Ovary (tissue), 9 donors: ENCODE measurements around the gene SLC1A3. TPM values are rescaled to one million over a fixed set of nuclear protein-coding genes. Genes with fewer than 3 reads are reported as not detected.

Experiments used
- DNase-seq, 5 donors: peaks; one replicate each; pipeline ENCODE4 v3.0.0-alpha.2; 2019 to 2020
- H3K27ac ChIP-seq, 2 donors: fragments of 200-600 bp; one replicate each; pipeline versions ENCODE4 v1.5.1 to v1.8.0; 2019 to 2022
- H3K27me3 ChIP-seq: fragments of 200-600 bp; one replicate; pipeline ENCODE4 v1.8.0; 2022
- H3K36me3 ChIP-seq: fragments of 200-600 bp; sonication (generic); one replicate; pipeline ENCODE4 v1.5.1; 2019
- H3K4me1 ChIP-seq: one replicate; pipeline ENCODE4 v1.8.1; 2013; ENCODE audit warnings: mild to moderate bottlenecking, moderate library complexity; ENCODE audit not compliant: insufficient read depth
- H3K4me3 ChIP-seq: fragments of 200-600 bp; sonication (generic); one replicate; pipeline ENCODE4 v1.5.1; 2017
- H3K9me3 ChIP-seq, 2 donors: fragments of 200-600 bp in 1 of 2; sonication (generic) in 1 of 2; one replicate each; pipeline versions ENCODE4 v1.5.1 to v1.8.1; 2013 to 2019; ENCODE audit warnings: mild to moderate bottlenecking in 1 of 2, moderate library complexity in 1 of 2
- EP300 ChIP-seq: sonication (generic); formaldehyde crosslinking; IDR thresholded peaks from one replicate; pipeline ENCODE4 v1.6.1; 2017; ENCODE audit warnings: antibody characterized with exemption
- POLR2A ChIP-seq: fragments of 450-650 bp; IDR thresholded peaks from one replicate; pipeline ENCODE4 v1.6.1; 2017; ENCODE audit warnings: antibody characterized with exemption, mild to moderate bottlenecking, moderate library complexity
- WGBS, 3 donors: extraction: QIAGEN DNeasy Blood & Tissue Kit in 1 of 3; methylation state at CpG; one replicate each; pipeline versions ENCODE4 v1.1.5 to v1.1.7; 2013 to 2017; 5-methylcytosine and 5-hydroxymethylcytosine counted together
- intact Hi-C, 4 donors: fragments of 100-400 bp; cut with DNase I; formaldehyde crosslinking; loops; one replicate each; pipeline versions ENCODE4 v1.11.0 to v1.15.1; 2022 to 2023
- polyA plus RNA-seq, 2 donors: library from polyadenylated mRNA; stranded (reverse); fragments of 200-250 nt in 1 of 2; fragments of 350-450 nt in 1 of 2; fragmentation: Illumina TruSeq in 1 of 2; extraction: RNeasy Lipid Tissue Mini Kit (QIAGEN cat#74804) in 1 of 2; gene quantifications; one replicate each; pipeline ENCODE4 v1.2.3, GENCODE V29; 2013 to 2014
- total RNA-seq, 7 donors: library from RNA; depleted of rRNA in 2 of 7; stranded (reverse); fragments of >200 nt in 2 of 7; fragmentation: NEBNext Ultra II Directional in 3 of 7; extraction: Animal tissue kit (Norgen Biotek cat#: 25700) in 3 of 7; gene quantifications; one replicate each; pipeline versions ENCODE4 v1.1.0 to v1.2.4, GENCODE V29; 2016 to 2023
- TF ChIP-seq, protein P1 (sequence below), 3 donors: fragments of 450-650 bp in 2 of 3; fragments of 200-600 bp in 1 of 3; IDR thresholded peaks; one replicate each; pipeline versions ENCODE4 v1.5.1 to v1.8.0; 2016 to 2022; ENCODE audit warnings: antibody characterized with exemption in 3 of 3, mild to moderate bottlenecking in 1 of 3
- donor health status: DM: no; HTN: no; CAD: no; lungs with moderate emphysema.
- donor health status: DM: no; HTN: no; CAD: no.
- donor health status: Bipolar disorder and iron deficiency.
- donor health status: DM: yes; HTN: yes; CAD: no.
- donor health status: DM: no; HTN: no; CAD: no.
- donor health status: DM: yes; HTN: yes; CAD: no.

The SLC1A3 gene
- total and polyA plus RNA-seq, 9 donors, result 5.2 to 72.3 (median 36.7) TPM

DNA sequence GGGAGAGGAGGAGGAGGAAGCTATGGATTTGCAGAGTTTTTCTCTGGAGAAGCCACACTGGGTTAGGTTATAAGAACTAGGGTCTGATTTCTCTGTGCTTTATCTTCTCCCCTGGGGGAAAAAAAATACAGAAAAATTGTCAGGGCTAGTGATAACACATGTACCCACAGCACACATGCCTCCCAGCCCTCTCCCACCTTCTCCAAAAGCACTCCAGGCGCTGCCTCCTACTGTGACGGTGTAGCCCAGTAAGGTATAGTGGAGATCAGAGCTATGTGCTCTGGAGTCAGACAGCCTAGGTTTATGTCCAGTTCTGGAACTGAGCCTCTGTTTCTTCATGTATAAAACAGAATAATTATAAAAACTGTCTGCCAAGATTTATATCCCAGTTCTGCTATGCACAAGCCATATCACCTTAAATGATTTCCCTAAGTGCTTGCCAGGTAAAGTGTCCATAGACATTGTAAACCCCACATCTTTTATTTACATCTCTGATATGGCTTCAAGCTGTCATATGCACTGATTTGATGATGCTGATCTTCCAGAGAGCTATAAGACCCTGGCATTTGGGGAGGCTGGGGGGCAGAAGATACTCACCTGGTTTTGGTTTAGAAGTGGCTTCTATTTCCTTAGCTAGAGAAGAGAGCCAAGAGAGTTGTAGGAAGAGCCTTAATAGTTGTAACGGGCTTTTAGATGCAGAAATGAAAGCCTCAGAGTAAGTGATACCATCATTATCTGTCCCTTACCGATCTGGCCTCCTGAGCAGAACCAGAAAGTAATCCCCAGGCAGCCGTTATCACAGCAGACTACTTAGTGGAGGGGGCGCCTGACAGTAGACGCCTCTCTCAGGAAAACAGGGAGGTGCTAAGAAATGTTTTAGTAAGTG, 7.6 kb downstream of the SLC1A3 start:
- 46 to 48% (median 48%) methylated on average over 7 of the region's 7 CpGs for WGBS, 3 donors
- Histone ChIP-seq H3K9me3 (no peaks in the 10 kb centered on the region), H3K36me3 (no peaks in the 10 kb centered on the region), H3K4me1 (no peaks in the 10 kb centered on the region), H3K27ac (no peak overlapping the region), H3K4me3 (no peak overlapping the region), H3K27me3 (no peaks in the 10 kb centered on the region)
- no peak for DNase-seq
- intact Hi-C loops, result no loop called here
- no peak for TF ChIP-seq POLR2A
- TF ChIP-seq, protein P1, sequence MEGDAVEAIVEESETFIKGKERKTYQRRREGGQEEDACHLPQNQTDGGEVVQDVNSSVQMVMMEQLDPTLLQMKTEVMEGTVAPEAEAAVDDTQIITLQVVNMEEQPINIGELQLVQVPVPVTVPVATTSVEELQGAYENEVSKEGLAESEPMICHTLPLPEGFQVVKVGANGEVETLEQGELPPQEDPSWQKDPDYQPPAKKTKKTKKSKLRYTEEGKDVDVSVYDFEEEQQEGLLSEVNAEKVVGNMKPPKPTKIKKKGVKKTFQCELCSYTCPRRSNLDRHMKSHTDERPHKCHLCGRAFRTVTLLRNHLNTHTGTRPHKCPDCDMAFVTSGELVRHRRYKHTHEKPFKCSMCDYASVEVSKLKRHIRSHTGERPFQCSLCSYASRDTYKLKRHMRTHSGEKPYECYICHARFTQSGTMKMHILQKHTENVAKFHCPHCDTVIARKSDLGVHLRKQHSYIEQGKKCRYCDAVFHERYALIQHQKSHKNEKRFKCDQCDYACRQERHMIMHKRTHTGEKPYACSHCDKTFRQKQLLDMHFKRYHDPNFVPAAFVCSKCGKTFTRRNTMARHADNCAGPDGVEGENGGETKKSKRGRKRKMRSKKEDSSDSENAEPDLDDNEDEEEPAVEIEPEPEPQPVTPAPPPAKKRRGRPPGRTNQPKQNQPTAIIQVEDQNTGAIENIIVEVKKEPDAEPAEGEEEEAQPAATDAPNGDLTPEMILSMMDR (IDR thresholded peaks at IDR 0.05), result no peak
- no peak for TF ChIP-seq EP300

DNA sequence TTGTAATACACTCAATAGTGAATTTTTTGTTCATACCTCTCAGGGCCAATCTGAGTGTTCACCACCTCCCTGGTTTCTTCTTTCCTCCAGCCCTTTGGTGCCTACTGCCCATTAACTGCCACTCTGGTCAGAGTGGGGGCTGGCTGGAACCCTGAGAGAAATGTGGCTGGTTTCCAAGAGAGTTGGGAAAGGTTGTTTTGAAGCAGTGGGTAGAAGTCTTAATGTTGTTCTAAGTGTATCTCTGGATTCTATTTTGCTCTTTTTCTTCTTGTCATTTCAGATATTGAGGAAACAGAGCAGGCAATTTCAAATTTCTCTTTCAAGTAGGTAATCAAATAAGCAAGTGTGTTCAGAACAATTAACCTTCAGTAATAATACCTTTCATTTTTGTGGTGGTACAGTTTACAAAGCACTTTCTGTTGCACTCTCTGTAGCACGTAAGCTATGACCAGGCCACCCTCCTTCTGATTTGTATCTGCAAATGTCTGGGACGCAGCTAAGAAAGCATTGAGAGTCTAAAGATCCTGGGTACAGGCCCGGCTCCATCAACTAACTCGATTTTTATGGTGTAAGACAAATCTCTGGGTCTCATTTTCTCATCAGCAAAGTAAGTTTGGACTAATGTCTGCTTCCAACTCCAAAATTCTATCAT, 8.4 kb downstream of the SLC1A3 start:
- H3K36me3 ChIP-seq, result no peaks in the 10 kb centered on the region
- TF ChIP-seq EP300 (no peak), POLR2A (no peak)
- TF ChIP-seq, protein P1 (IDR thresholded peaks at IDR 0.05), result no peak
- 71 to 77% (median 74%) methylated on average over 4 of the region's 4 CpGs for WGBS, 3 donors
- no peak overlapping the region for H3K27ac ChIP-seq
- H3K4me3 ChIP-seq, result no peak overlapping the region
- no peaks in the 10 kb centered on the region for H3K27me3 ChIP-seq
- no peak for DNase-seq
- intact Hi-C loops, result no loop called here
- no peaks in the 10 kb centered on the region for H3K4me1 ChIP-seq
- no peaks in the 10 kb centered on the region for H3K9me3 ChIP-seq

DNA sequence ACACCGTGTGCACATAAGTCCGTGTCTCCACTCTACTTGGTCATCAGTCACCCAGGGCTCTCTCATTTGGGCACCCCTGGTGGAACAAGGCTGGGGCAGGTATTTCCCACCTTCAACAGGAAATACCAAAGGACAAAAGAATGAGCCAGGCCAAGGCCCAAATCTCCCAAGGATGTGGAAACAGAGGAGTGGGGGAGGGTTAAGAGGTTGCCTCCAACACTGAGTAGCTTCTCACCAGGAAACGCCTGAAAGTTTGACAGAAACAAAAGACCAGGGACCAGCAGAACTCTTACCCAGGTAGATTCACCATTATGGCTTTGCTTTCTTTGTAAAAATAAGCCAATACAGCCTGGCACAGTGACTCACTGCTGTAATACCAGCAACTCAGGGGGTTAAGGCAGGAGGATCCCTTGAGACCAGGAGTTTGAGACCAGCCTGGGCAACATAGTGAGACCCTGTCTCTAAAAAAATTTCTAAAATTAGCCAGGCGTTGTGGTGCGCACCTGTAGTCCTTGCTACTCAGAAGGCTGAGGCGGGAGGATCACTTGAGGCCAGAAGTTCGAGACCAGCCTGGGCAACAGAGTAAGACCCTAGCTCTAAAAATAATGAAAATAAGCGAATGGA, 12.7 kb downstream of the SLC1A3 start:
- Histone ChIP-seq H3K36me3 (no peaks in the 10 kb centered on the region), H3K27ac (no peak overlapping the region), H3K4me1 (no peaks in the 10 kb centered on the region), H3K27me3 (no peaks in the 10 kb centered on the region), H3K4me3 (no peak overlapping the region), H3K9me3 (no peaks in the 10 kb centered on the region)
- intact Hi-C loops, result no loop called here
- no peak for TF ChIP-seq EP300
- TF ChIP-seq, protein P1 (IDR thresholded peaks at IDR 0.05), result no peak
- TF ChIP-seq POLR2A, result no peak
- 80 to 84% (median 83%) methylated on average over 8 of the region's 8 CpGs for WGBS, 3 donors
- no peak for DNase-seq

DNA sequence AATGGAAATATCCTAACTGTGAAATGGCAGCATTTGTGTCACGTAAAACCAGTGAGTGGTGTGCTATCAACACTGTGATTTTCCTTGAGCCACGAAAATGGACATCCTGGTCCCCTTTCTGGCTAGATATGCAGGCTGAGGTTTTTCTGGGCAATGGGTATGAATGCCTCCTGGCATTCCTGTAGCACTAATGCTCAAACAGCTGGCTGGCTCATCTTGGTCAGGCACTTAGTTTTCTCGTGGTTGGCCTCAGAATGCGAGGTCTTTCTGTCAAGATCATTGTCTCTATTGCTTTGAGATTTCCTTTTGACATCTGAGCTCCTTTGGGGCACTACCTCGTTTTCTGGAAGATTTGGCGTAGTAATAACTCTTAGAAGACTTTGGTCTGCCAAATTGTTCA, 15.6 kb downstream of the SLC1A3 start:
- intact Hi-C loops, result no loop called here
- H3K9me3 ChIP-seq, result no peaks in the 10 kb centered on the region
- DNase-seq, result no peak
- 72 to 78% (median 75%) methylated on average over 6 of the region's 6 CpGs for WGBS, 3 donors
- no peaks in the 10 kb centered on the region for H3K27me3 ChIP-seq
- no peak overlapping the region for H3K27ac ChIP-seq
- H3K4me1 ChIP-seq, result no peaks in the 10 kb centered on the region
- no peak for TF ChIP-seq POLR2A
- no peak for TF ChIP-seq EP300
- TF ChIP-seq, protein P1 (IDR thresholded peaks at IDR 0.05), result no peak
- H3K36me3 ChIP-seq, result no peaks in the 10 kb centered on the region
- H3K4me3 ChIP-seq, result no peak overlapping the region
